Fibroblast of skin of right quadriceps (primary cell): Measurements from ENCODE around the gene DLGAP1.

Experiments
- DNase-seq: peaks from one replicate; pipeline ENCODE4 v3.0.0-alpha.2; 2013

The DLGAP1 gene

DNA sequence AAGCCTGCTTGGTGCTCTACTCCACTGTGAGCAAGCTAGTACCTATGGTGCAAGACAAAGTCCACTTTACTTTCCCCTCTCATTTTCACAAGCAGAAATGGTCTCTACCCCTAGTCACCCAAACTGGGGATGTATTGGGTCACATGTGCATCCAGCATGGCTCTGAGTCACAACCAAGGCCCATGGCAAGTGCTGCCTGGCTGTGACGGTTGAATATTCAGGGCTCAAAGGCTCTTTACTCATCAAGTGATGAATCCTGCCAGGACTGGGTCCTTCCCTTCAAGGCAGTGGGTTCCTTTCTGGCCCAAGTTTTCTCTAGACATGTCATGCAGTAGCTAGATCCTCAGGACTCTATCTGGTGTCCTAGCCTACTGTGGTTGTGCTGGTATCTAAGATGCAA is 311.5 kb downstream of the DLGAP1 start:
- DNase-seq = no peak

DNA sequence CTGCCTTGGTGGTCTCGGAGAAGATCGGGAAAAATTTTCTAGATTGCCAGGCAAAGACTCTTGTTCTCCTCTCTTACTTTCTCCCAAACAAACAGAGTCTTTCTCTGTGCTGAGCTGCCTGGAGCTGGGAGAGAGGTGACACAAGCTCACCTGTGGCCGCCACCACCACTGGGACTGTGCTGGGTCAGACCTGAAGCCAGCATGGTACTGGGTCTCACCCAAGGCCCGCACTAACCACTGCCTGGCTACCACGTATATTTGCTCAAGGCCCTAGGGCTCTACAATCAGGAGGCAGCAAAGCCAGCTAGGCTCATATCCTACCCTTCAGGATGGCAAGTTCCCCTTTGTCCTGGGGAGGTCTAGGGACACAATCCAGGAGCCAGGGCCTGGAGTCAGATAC is 312.2 kb downstream of the DLGAP1 start:
- no peak for DNase-seq

DNA sequence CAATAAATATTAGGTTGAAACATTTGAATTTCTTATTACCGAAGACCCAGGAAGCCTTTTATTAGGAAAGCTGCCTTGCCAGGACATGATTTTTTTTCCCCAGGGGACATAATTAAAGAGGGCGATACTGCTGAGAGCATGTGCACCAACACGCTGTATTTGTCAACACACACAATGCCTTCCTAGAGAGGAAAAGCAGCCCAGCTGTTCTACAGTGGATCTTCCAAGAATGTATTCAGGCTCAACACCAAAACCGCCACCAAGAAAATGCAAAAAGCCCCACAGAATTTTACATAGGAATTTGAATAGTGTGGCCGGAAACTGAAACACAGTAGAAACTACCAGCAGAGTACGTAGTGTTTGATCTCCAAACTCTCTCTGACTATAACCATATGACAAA is 320.4 kb downstream of the DLGAP1 start:
- no peak for DNase-seq

DNA sequence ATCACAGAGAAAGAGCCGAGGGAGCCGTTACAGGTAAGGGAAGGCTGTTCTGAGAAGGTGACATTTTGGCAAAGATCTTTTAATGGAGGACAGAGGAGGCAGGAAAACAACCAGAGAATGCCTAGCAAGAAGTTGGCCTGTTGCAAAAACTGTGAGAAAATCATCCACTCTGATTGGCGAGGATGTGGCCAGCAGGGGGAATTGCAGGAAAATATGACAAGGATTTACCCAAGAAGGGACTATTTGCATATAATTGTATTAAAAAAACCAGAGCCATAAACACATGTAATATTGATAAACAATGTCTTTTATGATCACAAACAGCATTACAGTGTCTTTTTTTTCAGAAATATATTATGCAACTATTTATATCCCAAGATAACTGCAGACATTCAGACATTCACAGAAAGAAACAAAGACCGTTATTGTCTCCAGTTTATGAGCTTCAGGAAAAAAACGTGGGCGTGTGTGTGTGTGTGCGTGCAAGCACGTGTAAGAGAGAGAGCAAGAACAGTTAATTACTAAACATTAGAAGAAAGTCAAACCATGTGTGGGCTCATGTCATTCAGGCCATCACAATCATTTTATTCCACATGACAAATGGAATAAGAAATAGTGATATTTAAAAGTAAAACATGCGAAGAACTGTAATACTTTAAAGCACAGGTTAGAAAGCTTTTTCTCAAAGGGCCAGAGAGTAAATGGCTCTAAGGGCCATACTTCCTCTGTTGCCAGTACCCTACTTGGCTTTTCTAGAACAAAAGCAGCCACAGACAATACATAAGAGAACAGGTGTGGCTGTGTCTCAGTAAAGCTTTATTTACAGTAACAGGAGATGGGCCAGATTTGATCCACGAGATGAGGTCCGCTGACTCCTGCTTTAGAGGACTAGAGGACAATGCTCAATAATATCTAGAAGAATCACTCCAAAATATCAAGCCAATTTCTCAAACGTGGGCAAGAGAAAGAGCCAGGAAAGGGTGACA is 324.1 kb downstream of the DLGAP1 start:
- DNase-seq = no peak

DNA sequence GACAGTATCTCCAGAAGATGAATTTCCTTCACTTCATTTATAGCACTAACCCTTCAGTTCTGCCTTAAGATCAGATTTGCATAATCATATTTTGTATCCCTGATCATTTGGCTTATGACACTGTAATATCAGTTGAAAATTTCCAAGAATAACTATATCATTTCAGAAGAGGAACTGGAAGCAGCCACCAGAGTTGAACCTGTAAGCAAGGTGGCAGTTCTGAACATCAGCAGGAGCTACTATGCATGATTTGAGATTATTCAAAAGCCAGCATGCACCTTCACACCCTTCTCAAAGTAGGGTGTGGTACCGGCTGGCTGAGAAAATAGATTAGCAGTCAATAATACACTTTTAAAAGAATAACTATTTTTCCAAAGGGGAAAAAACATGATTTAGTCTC is 328.2 kb downstream of the DLGAP1 start:
- DNase-seq = no peak

DNA sequence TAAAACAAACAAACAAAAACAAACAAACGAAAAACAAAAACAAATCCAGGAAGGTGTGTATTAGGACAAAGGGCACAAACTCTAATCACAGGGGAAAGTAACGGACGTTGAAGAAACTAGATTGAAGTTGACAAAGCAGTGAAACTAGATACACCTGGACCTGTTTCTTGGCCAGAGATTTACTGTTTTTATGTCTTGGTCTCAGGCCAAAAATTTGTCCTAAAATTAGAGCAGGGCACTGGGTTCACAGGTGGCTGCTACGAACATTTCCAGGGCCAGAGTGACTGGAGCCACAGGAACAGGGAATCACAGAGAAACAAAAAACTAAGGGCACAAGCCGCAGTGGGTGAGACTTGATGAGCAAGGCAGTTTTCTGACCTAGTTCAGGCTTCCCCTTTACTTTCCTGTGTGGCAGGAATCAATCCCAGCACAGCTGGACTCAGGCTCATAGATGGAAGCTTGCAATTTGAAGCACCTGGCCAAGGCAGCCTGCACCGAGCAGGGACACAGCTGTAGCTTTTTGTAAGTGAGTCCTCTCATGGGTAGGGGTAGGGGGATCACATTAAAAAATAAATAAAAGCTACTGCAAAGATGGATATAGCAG is 329.4 kb downstream of the DLGAP1 start:
- DNase-seq = no peak

DNA sequence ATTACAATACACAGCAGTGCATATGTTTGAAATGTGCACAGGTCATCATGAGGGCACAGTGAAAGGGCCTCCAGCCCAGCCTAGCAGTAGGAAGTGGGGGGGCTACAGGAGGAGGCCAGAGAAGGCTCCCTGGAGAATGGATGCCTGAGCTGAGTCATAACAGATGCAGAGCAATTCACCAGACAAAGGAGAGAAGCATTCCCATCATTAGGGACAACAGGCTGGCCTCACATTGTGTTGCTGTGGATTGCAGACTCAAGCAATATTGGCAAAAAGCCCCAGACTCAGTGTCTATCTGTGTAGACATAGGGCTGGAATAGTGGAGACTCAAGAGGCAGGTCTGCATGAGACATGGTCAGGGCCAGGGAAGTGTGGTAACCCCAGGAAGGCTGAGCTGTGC is 329.9 kb downstream of the DLGAP1 start:
- peak; percentile 89 for DNase-seq

DNA sequence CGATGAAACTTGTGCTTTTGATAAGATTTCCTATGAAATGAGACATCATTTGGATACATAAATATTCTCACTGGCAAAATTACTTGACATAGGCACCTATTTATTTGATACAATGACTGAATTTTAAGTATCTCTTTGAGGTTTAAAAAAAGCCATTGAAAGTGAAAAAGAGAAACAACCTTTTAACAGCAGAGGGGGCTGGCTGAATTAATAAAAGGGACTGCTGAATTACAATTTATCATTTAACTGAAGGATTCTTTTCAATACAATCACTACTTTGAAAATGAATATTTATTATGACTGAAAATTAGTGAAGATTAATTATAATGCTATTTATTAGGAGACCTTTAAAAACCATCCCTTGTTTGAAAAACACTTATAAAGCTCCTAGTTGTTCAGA is 335.3 kb downstream of the DLGAP1 start:
- no peak for DNase-seq

DNA sequence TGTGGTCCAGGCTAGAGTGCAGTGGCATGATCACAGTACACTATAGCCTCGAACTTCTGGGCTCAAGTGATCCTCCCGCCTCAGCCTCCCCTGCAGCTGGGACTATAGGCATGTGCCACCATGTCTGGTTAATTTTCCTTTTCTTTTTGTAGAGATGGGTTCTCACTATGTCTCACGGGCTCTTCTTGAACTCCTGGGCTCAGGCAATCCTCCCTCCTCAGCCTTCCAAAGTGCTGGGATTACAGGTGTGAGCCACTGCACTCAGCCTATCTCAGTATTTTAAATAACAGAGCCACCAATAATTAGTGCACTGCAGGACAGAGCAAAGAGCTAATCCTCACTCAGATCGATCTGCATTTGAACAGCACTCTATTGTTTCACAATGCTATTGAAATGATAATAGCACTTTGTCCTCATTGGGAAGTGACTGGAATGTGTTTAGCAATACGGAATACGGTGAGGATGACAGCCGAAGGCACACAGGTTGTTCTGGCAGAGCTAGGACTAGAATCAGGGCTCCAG is 335.9 kb downstream of the DLGAP1 start:
- DNase-seq = no peak

DNA sequence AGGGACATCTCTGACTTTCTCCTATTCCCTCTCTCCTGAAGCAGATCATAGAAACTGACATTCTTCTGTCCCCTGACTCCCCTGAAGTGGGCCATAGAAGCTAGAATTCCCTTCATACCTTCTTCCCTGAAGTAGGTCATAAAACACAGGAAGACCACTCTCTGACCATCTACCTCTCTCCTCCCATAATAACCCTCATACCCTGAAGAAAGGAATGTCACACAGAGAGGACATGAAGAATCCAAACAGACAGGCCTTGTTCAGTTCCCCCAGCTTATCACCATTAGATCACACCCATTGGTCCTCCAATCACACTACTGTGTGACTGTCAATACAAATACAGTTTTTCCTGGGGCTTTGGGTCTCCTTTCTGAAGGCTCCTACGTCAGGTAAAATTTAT is 347.1 kb downstream of the DLGAP1 start:
- DNase-seq = no peak

DNA sequence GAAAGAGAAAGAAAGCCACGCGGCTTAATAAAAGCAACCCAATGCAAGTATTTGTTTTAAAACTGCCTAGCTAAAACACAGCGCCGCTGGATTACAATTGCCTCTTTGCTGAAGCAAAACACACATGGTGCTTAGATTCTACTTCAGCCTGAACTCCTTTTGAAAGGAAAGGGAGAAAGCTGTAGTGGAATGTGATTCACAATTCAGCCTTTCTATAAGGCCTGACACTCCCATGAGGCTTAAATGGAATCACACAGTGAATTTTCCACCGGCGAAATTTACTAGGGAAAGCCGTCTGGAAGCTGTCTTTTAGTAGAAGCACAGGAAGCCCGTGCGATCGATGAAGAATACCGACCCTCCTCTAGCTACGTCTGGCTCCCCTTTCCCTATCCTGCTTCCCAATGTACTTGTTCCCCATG is 348.0 kb downstream of the DLGAP1 start:
- DNase-seq = no peak

DNA sequence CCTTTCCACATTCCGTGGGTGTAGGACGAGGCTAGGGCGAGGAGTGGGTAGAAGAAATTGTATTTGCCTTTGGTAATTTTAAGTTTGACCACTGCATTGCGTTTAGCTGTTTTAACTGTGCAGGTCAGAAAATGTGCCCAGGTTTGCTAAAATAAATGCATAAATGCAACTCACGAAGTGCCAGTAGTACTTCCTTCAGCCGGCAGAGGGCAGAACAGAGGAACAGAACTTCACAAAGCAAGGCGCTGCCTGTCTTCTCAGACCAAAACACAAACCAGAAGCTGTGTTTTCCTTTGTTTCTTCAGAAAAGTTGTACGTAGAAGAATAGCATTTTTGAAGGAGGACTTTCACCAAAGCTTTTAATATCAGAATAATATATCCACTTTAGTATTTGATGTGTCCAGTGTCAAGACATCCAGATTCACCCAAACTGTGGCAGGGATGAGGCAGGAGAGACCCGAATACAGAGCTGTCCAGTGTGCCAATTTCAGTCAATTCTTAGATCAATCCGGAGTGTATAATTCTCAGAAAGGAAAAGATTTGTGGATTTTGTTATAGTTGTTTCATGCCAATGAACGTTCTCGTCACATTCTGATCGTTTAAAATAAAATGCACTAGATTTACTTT is 348.6 kb downstream of the DLGAP1 start:
- peak; percentile 54 for DNase-seq

DNA sequence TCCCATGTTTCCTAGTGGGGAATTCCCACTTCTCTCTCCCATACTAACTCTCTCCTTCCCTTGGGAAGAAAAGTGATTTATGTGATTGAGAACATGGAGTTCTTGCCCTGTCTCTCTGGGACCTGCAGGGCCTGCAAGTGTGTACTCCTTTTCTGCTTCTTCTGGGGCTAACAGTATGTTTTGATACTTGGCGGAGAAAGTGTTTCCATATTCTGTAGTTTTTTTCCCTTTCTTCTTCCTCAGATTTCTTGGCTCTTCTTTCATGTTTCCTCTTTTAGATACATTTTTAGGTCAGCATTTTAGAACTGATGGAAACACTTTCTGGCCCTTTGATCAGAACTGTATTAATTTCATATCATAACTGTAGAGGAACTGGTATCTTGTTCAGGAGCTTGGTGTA is 352.2 kb downstream of the DLGAP1 start:
- DNase-seq = no peak

DNA sequence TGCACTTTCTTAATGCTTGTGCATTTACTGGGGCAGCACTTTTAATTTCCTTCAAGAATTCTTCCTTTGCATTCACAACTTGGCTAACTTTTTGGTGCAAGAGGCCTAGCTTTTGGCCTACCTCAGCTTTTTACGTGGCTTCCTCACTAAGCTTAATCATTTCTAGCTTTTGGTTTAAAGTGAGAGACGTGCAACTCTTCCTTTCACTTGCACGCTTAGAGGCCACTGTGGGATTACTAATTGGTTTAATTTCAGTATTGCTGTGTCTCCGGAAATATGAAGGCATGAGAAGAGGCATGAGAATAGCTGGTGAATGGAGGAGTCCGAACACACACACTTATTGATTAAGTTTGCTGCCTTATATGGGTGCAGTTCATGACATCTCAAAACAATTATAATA is 354.1 kb downstream of the DLGAP1 start:
- no peak for DNase-seq

DNA sequence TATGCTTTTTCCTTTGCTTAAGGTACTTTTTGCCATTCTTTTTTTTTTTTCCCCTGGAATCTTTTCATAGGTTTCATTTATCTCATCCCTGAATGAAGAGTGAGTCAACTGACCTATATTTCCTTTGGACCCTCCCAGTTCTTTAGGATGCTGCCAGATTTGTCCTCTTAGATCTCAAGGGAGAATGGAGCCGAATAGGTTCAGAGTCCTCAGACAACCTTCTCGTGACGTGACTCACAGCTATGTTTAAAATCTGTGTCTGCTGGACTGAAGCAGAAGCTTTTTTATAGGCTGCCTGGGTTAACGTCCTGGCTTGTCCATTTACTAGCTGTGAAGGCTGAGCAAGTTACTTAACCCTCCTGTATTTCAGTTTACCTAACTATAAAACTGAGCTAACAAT is 358.6 kb downstream of the DLGAP1 start:
- DNase-seq = peak; percentile 79

DNA sequence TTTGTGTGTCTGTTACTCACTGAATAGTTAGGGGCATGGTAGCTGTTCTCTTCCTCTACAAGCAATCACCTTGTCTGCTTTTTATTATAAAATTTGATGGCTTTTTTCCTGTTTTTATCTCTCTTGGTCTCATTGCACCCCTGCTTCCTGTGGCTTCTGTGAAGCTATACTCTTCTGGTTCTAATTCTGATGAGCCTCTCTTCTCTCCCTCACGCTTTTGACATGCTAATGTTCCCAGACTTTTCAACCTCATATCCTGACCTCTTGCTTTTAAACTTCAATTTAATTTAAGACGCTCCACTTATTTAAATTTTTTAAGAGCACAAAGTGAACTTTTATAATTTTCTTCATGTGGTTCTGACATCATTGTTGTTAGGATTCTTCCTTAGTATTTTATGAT is 361.4 kb downstream of the DLGAP1 start:
- DNase-seq = no peak

DNA sequence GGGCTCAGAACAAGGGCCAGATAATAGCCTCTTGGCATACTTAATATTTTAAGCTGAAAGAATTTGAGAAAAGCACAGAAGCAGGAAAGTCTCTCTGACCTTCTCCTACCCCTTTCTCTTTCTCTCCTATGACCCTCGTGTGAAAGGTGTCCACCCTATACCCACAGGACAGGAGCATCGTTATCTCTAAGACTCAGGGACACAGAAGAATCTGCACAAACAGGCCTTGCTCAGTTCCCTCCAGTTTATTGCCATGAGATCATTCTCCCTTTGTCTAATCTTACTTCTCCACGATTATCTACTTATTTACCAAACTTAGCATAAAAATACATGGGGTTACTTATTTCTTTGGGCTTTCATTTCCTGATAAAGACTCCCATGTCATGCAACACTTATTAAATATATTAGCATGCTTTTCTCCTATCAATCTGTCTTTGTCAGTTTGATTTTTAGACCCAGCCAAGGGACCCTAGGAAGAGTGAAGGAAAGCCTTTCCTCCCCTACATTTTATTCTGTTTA is 370.7 kb downstream of the DLGAP1 start:
- no peak for DNase-seq

DNA sequence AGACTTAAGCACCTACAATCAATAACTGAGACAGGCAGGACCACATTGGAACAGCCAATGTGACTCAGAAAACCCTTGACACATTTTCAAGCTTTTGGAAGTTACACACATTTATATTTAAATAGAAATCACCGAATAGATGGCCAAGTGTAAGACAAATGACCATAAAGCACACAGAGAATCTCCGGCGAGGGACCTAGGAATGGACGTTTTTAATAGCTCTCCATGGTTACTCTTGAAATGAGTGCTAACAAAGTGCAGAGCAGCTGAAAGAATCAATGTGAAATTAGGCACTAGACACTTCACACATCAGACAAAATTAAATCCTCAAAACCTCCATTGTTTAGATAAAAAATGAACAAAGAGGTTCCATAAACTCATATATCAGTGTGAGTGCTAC is 376.9 kb downstream of the DLGAP1 start:
- DNase-seq = no peak

DNA sequence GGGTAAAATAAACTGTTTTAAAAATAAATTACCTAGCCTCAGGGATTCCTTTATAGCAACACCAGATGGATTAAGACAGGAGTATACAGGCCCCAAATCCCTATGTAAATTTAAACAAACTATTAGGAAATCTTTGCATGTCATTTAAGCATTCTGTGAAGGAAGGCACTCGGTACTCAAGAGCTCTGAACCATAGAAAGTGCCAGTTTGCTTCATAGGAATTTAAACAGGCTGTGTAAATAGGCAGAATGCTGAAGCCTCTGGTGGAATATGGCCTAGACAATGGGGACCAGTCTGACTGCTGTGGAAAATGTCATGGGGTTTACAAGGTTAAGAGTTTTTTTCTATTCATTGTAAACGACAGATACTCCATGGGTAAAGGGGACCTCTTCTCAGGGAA is 377.4 kb downstream of the DLGAP1 start:
- DNase-seq = no peak

DNA sequence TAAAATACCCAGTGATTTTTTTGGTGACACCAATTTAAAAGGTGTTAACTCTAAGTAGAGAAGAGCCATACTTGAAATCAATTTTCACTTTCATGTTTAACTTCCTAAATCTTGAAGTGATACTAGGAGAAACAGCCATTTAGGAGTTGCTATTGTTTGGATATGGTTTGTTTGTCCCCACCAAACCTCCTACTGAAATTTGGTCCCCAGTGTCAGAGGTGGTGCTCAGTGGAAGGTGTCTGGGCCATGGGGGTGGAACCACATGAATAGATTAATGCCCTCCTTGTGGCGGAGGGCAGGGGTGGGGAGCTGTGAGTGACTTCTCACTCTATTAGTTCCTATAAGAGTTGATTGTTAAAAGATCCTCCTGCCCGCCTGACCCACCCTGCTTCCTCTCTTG is 377.9 kb downstream of the DLGAP1 start:
- DNase-seq = no peak

DNA sequence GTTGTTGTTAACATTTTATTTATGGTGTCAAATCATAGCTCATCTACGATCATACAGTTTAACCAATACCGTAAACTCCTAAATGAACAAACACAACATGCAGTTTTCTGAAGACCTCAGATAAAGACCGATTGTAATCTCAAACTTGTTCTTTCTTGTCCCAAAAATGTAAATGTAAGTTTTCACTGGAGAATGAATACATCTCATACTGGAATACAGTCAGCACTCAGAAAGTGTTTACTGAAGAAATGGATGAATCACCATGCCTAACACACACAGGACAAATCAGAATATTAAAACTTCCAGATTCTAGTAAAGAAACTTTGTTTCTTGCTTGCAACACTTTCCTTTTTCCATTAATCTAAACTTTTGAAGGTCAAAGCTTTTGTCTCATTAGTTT is 380.5 kb downstream of the DLGAP1 start:
- no peak for DNase-seq

DNA sequence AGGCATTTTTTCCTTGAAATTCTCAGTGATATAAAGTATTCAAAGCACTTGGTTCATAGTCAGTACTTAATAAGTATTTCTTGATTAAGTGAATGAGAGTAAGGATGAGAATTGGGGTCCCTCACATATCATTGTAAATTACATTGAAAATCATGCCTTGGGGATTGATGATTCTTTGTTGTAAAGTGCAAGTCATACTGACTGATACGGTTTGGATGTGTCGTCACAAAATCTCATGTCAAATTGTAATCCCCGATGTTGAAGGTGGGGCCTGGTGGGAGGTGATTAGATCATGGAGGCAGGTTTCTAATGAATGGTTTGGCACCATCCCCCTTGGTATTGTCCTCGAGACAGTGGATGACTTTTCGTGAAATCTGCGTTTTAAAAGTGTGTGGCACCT is 385.9 kb downstream of the DLGAP1 start:
- no peak for DNase-seq

DNA sequence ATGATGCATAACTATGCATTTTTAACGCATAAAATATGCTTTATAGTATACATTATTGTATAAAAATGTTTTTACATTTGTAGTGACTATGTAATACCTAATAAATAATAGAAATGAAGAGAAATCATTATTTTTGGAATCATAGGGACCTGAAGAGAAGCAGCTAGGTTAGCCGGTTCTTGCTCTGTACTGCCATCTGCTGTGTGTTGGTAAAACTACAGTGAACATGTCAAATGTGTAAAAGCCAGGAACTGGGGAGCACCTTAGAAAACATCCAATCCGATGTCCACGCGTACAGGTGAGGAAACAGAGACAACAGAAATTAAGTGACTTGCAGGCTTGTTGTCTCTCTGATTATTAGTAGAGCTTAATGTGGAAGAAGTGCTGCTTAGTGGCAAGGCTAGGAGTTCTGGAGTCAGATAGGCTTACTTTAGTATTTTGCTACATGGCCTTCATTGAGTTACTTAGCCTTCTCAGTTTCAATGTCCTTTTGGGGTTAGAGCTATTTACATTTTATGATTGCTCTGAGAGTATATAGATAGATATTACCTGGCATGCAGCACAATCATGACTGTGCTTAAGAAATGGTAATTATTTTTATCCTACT is 386.5 kb downstream of the DLGAP1 start:
- peak; percentile 35 for DNase-seq
